A549 (cell line): Measurements from ENCODE around the gene CELF1. TPM values are rescaled to one million over a fixed set of nuclear protein-coding genes. Genes with fewer than 3 reads are reported as not detected.

Experiments
- ATAC-seq, 2 experiments: fragments of 200-7000 bp in 1 of 2; fragments of >200 bp in 1 of 2; cut with Nextera tagmentation in 1 of 2; cut with Tn5 transposase in 1 of 2; 3 replicates each; pipeline versions ENCODE4 v1.8.0 to v1.9.1; 2018 to 2020; ENCODE audit warnings: mild to moderate bottlenecking in 1 of 2, moderate library complexity in 1 of 2
- CTCF ChIA-PET: fragments of 300-600 bp; sonication (Branson Sonifier 250); formaldehyde crosslinking; extraction: SDS; loops from one replicate; lab custom pipeline; 2021; ENCODE audit warnings: antibody characterized with exemption, inconsistent platforms; lab: Yijun Ruan, JAX
- POLR2A ChIA-PET: fragments of 350-600 bp; formaldehyde crosslinking; extraction: SDS; loops from one replicate; lab custom pipeline; 2021; ENCODE audit warnings: antibody characterized with exemption, inconsistent platforms; lab: Yijun Ruan, JAX
- DNase-seq, 2 experiments: peaks; one replicate each; pipeline versions ENCODE4 v3.0.0 to v3.0.0-alpha.2; 2011 to 2016; ENCODE audit warnings: low read depth in 1 of 2, low spot score in 1 of 2
- FAIRE-seq: peaks from 2 replicates; lab custom pipeline; 2011; peaks lifted over from hg19 to GRCh38; lab: Jason Lieb, UNC
- H3K27ac ChIP-seq, 2 experiments: fragments of >200 bp; sonication (Bioruptor Twin); formaldehyde crosslinking; 3 replicates each; pipeline ENCODE4 v1.5.1; 2016 to 2017
- H3K4me1 ChIP-seq: fragments of >200 bp; sonication (Bioruptor Twin); formaldehyde crosslinking; 3 replicates; pipeline ENCODE4 v1.6.1; 2016
- H3K4me2 ChIP-seq: fragments of >200 bp; sonication (Bioruptor Twin); formaldehyde crosslinking; 3 replicates; pipeline ENCODE4 v1.6.1; 2016
- H3K4me3 ChIP-seq: fragments of >200 bp; sonication (Bioruptor Twin); formaldehyde crosslinking; 3 replicates; pipeline ENCODE4 v1.5.1; 2016
- H3K9me3 ChIP-seq: fragments of >200 bp; sonication (Bioruptor Twin); formaldehyde crosslinking; 3 replicates; pipeline ENCODE4 v1.6.1; 2016
- BCL3 ChIP-seq: fragments of >200 bp; sonication (Bioruptor Twin); formaldehyde crosslinking; IDR thresholded peaks from 3 replicates; pipeline ENCODE4 v1.6.1; 2016
- BHLHE40 ChIP-seq: IDR thresholded peaks from 2 replicates; pipeline ENCODE4 v1.6.1; 2012; ENCODE audit warnings: low read depth, low read length, inconsistent platforms
- CBX2 ChIP-seq: fragments of 200-600 bp; sonication (generic); IDR thresholded peaks from 2 replicates; pipeline ENCODE4 v1.6.1; 2016; ENCODE audit warnings: low read depth, mild to moderate bottlenecking, borderline replicate concordance
- EHMT2 ChIP-seq: fragments of 200-600 bp; sonication (generic); IDR thresholded peaks from 2 replicates; pipeline ENCODE4 v1.6.1; 2016; ENCODE audit warnings: antibody characterized with exemption, low read depth, mild to moderate bottlenecking, moderate library complexity
- FOXS1 ChIP-seq: fragments of 250-450 bp; sonication (Bioruptor Pico); IDR thresholded peaks from 2 replicates; pipeline ENCODE4 v1.5.0; 2020; ENCODE audit warnings: mild to moderate bottlenecking, moderate library complexity
- HDAC2 ChIP-seq: fragments of 200-600 bp; sonication (generic); IDR thresholded peaks from 2 replicates; pipeline ENCODE4 v1.6.1; 2016
- HMGXB4 ChIP-seq: fragments of 250-450 bp; sonication (Bioruptor Pico); IDR thresholded peaks from 2 replicates; pipeline ENCODE4 v1.5.0; 2021; ENCODE audit warnings: mild to moderate bottlenecking, moderate library complexity, borderline replicate concordance
- HOXA7 ChIP-seq: fragments of 250-450 bp; sonication (Bioruptor Pico); IDR thresholded peaks from 2 replicates; pipeline ENCODE4 v1.5.0; 2020; ENCODE audit warnings: mild to moderate bottlenecking, moderate library complexity
- HOXB5 ChIP-seq: fragments of 250-450 bp; sonication (Bioruptor Pico); IDR thresholded peaks from 2 replicates; pipeline ENCODE4 v1.5.0; 2020; ENCODE audit warnings: mild to moderate bottlenecking, moderate library complexity
- JUN ChIP-seq, 2 experiments: fragments of >200 bp; sonication (Bioruptor Twin); formaldehyde crosslinking; IDR thresholded peaks; 2 replicates in 1 of 2; 3 replicates in 1 of 2; pipeline ENCODE4 v1.6.1; 2016 to 2017
- KDM1A ChIP-seq: fragments of 200-600 bp; sonication (generic); IDR thresholded peaks from 2 replicates; pipeline ENCODE4 v1.6.1; 2016; ENCODE audit warnings: low read depth, mild to moderate bottlenecking
- KDM5A ChIP-seq: fragments of 200-600 bp; sonication (generic); IDR thresholded peaks from 2 replicates; pipeline ENCODE4 v1.6.1; 2016; ENCODE audit warnings: antibody characterized with exemption, mild to moderate bottlenecking
- NPAS2 ChIP-seq: fragments of 250-450 bp; sonication (Bioruptor Pico); IDR thresholded peaks from 2 replicates; pipeline ENCODE4 v1.8.0; 2022; ENCODE audit warnings: mild to moderate bottlenecking, moderate library complexity, borderline replicate concordance
- PHF8 ChIP-seq: fragments of 200-600 bp; sonication (generic); IDR thresholded peaks from 2 replicates; pipeline ENCODE4 v1.6.1; 2016; ENCODE audit warnings: low read depth, mild to moderate bottlenecking, antibody characterized with exemption, moderate library complexity, borderline replicate concordance
- POLR2A ChIP-seq: IDR thresholded peaks from 2 replicates; pipeline ENCODE4 v1.6.1; 2012; ENCODE audit warnings: mild to moderate bottlenecking, low read length
- POLR2AphosphoS2 ChIP-seq: conservative IDR thresholded peaks from 2 replicates; pipeline ENCODE4 v1.6.1; 2012; ENCODE audit warnings: low read length, improper control_type of control experiment, inconsistent platforms
- RCOR1 ChIP-seq: fragments of 150-350 bp; IDR thresholded peaks from 2 replicates; pipeline ENCODE4 v1.6.1; 2014; ENCODE audit warnings: antibody characterized with exemption, low read length, low read depth
- SMC3 ChIP-seq: fragments of >200 bp; sonication (Bioruptor Twin); formaldehyde crosslinking; IDR thresholded peaks from 3 replicates; pipeline ENCODE4 v1.6.1; 2018; ENCODE audit warnings: inconsistent platforms
- SREBF2 ChIP-seq: fragments of 450-650 bp; IDR thresholded peaks from 2 replicates; pipeline ENCODE4 v1.6.1; 2014; ENCODE audit warnings: mild to moderate bottlenecking, moderate library complexity
- TP53 ChIP-seq: fragments of 250-450 bp; sonication (Bioruptor Pico); IDR thresholded peaks from 2 replicates; pipeline ENCODE4 v1.5.0; 2021; ENCODE audit warnings: mild to moderate bottlenecking, moderate library complexity
- USF2 ChIP-seq: fragments of 450-650 bp; IDR thresholded peaks from 2 replicates; pipeline ENCODE4 v1.6.1; 2014; ENCODE audit warnings: antibody characterized with exemption
- ZFP36 ChIP-seq: fragments of 450-650 bp; IDR thresholded peaks from 2 replicates; pipeline ENCODE4 v1.6.1; 2014; ENCODE audit warnings: borderline replicate concordance; ENCODE audit not compliant: partially characterized antibody
- WGBS: methylation state at CpG from one replicate; pipeline ENCODE4 v1.1.6; 2017; ENCODE audit errors: missing lambda C conversion rate; 5-methylcytosine and 5-hydroxymethylcytosine counted together
- polyA plus RNA-seq, 4 experiments: library from polyadenylated mRNA; depleted of rRNA in 3 of 4; stranded (reverse); fragments of >200 nt; fragmentation: RNase III in 1 of 4; extraction: RNeasy Plus Mini Kit Qiagen cat#74134 plus additional on column Dnase treatment in 1 of 4; gene quantifications; 2 replicates in 3 of 4; 3 replicates in 1 of 4; pipeline ENCODE4 v1.2.3, GENCODE V29; 2011 to 2017

Gene CELF1
- polyA plus RNA-seq, 2 of the 4 experiments (the other 2 are of a cell fraction) = 53.8 to 138 TPM

- FAIRE-seq = no peak
- 92% methylated on average over 8 of the region's 8 CpGs for WGBS
- Histone ChIP-seq H3K4me3 (no peak overlapping the region), H3K4me1 (peaks cover 64% of the 10 kb centered on the region), H3K4me2 (no peak overlapping the region), H3K9me3 (no peaks in the 10 kb centered on the region), H3K27ac (no peak overlapping the region)
- ChIA-PET CTCF (interaction anchor here (0.7 to 1.5 kb wide), 5 partner anchors 11 to 355 kb away, joined by 3 to 4 read pairs (median 3); partner anchors contain the start of gene CELF1), POLR2A (no interaction called here)
- ATAC-seq = no peak
- DNase-seq = no peak
- TF ChIP-seq ZFP36 = no peak
- no peak for TF ChIP-seq HMGXB4 (CRISPR knock-in tag)
- TF ChIP-seq POLR2A = no peak
- no peak for TF ChIP-seq SMC3
- no peak for TF ChIP-seq TP53 (CRISPR knock-in tag)
- TF ChIP-seq EHMT2 = no peak
- TF ChIP-seq KDM5A = no peak
- TF ChIP-seq HOXB5 (CRISPR knock-in tag) = no peak
- TF ChIP-seq SREBF2 = no peak
- no peak for TF ChIP-seq HDAC2
- TF ChIP-seq KDM1A = no peak
- TF ChIP-seq FOXS1 (CRISPR knock-in tag) = no peak
- TF ChIP-seq JUN (IDR thresholded peaks at IDR 0.05) = no peak
- no peak for TF ChIP-seq PHF8
- no peak for TF ChIP-seq HOXA7 (CRISPR knock-in tag)
- TF ChIP-seq POLR2AphosphoS2 = no peak
Measured at GRCh38 chr11:47508240-47508957, 44.5 kb downstream of the CELF1 start.

- Histone ChIP-seq H3K4me3 (no peak overlapping the region), H3K27ac (no peak overlapping the region), H3K9me3 (no peaks in the 10 kb centered on the region), H3K4me1 (peaks cover 58% of the 10 kb centered on the region), H3K4me2 (no peak overlapping the region)
- POLR2A ChIA-PET = no interaction called here
- ATAC-seq (no peak), DNase-seq (no peak), FAIRE-seq (no peak)
- WGBS = 77% methylated on average over 1 of the region's 1 CpG
- CTCF ChIA-PET = no interaction called here
- TF ChIP-seq PHF8 (no peak), BHLHE40 (no peak), USF2 (no peak), CBX2 (no peak), RCOR1 (no peak), HOXA7 (CRISPR knock-in tag) (no peak), FOXS1 (CRISPR knock-in tag) (no peak), SREBF2 (no peak), BCL3 (no peak), NPAS2 (CRISPR knock-in tag) (no peak), EHMT2 (no peak)
Measured at GRCh38 chr11:47507563-47508239, 45.2 kb downstream of the CELF1 start.
